Measurements from ENCODE around the gene GCA. TPM values are rescaled to one million over a fixed set of nuclear protein-coding genes. Genes with fewer than 3 reads are reported as not detected.

GCA gene
- total RNA-seq, 3 donors from 2014 or later (not counting 1 experiment from before 2014, with no cell fraction given) = 5.5 to 9.7 (median 6.6) TPM

DNA sequence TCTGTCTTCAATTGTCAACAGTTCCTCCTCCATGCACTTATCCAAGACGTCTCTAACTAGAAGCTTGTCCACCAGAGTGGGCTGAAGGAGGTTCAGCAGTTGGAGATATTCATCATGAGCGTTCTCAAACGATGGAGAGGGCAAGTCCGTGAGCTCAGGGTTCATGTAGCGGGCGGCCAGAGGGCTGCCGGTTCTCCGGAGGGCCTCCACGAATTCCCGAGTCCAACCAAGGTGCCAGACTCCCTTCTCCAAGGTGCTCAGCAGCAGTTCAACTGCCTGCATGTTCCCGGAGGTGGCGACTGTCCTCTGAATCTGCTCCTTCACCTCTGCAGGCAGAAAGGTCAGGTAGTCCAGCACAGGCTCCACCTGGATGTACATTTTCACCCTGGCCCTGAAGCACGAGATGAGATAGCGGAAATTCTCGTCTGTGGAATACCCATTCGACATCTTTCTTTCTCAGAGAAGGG, 26.0 kb upstream of the GCA start:
- TF ChIP-seq, protein P1, sequence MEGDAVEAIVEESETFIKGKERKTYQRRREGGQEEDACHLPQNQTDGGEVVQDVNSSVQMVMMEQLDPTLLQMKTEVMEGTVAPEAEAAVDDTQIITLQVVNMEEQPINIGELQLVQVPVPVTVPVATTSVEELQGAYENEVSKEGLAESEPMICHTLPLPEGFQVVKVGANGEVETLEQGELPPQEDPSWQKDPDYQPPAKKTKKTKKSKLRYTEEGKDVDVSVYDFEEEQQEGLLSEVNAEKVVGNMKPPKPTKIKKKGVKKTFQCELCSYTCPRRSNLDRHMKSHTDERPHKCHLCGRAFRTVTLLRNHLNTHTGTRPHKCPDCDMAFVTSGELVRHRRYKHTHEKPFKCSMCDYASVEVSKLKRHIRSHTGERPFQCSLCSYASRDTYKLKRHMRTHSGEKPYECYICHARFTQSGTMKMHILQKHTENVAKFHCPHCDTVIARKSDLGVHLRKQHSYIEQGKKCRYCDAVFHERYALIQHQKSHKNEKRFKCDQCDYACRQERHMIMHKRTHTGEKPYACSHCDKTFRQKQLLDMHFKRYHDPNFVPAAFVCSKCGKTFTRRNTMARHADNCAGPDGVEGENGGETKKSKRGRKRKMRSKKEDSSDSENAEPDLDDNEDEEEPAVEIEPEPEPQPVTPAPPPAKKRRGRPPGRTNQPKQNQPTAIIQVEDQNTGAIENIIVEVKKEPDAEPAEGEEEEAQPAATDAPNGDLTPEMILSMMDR (IDR thresholded peaks at IDR 0.05) = no peak
- 1% methylated on average over 15 of the region's 16 CpGs for WGBS (ENCODE audit: insufficient coverage)
- DNase-seq (peak; percentile 37 to 63), ATAC-seq (peak in 1 of 3 donors; percentile 3)
- Histone ChIP-seq H3K4me1 (ENCODE audit: control insufficient read depth, insufficient read depth, low read length) (peaks cover 15% of the 10 kb centered on the region), H3K4me3 (ENCODE audit: low read length) (peak overlapping the region; percentile 76), H3K36me3 (ENCODE audit: control insufficient read depth, insufficient read depth, low read length) (no peaks in the 10 kb centered on the region), H3K9me3 (ENCODE audit: control insufficient read depth, insufficient read depth, low read length) (no peaks in the 10 kb centered on the region), H3K27ac (ENCODE audit: low read length) (peak overlapping the region; percentile 90), H3K27me3 (ENCODE audit: control insufficient read depth, insufficient read depth, low read length) (no peaks in the 10 kb centered on the region)
- Mint-ChIP-seq H3K4me1 (peaks cover 53 to 59% of the 10 kb centered on the region in 2 donors), H3K27ac (peak overlapping the region; percentile 98 to 99), H3K27me3 (ENCODE audit: low read depth in 2 of 2) (no peaks in the 10 kb centered on the region), H3K9me3 (no peaks in the 10 kb centered on the region), H3K36me3 (peaks cover 7% of the 10 kb centered on the region), H3K4me3 (peak overlapping the region; percentile 94)
- intact Hi-C loops (cut with micrococcal nuclease) = loop anchor here (1.0 kb wide), 1 partner anchor 26 kb away; the partner anchor contains the start of gene GCA

DNA sequence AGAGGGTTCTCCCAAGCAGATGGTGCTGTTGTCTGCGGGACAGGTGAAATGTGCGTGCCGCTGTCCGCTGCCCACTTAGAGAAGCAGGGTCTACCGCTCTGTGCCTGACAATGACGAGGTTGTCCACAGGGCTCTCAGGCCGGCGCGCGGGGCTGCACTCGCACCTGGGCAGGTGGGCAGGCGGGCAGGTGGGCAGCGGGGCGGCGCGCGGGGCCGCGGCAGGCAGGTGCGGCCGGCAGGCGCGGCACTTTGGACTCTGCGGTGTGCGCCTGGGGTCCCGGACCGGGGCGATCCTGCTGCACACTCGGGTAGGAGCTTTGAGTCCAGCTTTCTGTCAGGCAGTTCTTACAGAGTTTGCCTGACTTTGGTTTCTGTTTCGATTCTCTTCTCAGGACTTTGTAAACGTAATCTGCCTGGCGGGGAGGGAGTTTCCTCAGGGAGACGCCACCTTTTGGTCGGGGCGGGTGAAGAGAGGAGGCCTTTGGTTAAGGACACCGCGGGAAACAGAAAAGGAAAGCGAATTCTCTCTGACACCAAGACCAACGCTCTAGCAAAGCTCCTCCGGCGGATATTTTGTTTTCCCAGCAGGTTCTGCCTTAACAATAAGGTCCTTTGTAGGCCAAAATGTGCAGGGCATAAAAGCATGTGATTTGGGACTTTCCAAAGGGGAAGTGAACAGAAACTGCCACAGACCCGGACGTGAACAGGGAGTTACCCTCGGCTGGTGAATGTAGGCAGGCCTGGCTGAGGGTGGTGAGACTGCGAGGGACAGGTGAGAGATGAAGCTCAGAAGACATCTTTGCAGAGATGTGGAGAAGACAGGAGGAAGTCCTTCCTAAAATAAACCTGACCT, 25.4 kb upstream of the GCA start, which contains the start of gene IFIH1:
TSS of gene IFIH1 (minus strand) at position 357 of the 853 bp plus-strand sequence. CDS start 377 bp downstream, outside the sequence.
- TF ChIP-seq, protein P1 (IDR thresholded peaks at IDR 0.05) = no peak
- 0% methylated on average over 45 of the region's 45 CpGs for WGBS (ENCODE audit: insufficient coverage)
- H3K27me3 Mint-ChIP-seq (ENCODE audit: low read depth in 2 of 2) = no peaks in the 10 kb centered on the region
- Histone ChIP-seq H3K36me3 (ENCODE audit: control insufficient read depth, insufficient read depth, low read length) (no peaks in the 10 kb centered on the region), H3K9me3 (ENCODE audit: control insufficient read depth, insufficient read depth, low read length) (no peaks in the 10 kb centered on the region), H3K27me3 (ENCODE audit: control insufficient read depth, insufficient read depth, low read length) (no peaks in the 10 kb centered on the region), H3K4me3 (ENCODE audit: low read length) (peak within 1 kb of the TSS; percentile 76), H3K27ac (ENCODE audit: low read length) (peak within 1 kb of the TSS; percentile 90), H3K4me1 (ENCODE audit: control insufficient read depth, insufficient read depth, low read length) (peaks cover 15% of the 10 kb centered on the region)
- H3K27ac Mint-ChIP-seq = peak within 1 kb of the TSS; percentile 98 to 99
- peak within 1 kb of the TSS; percentile 94 for H3K4me3 Mint-ChIP-seq
- H3K36me3 Mint-ChIP-seq = peaks cover 7% of the 10 kb centered on the region
- H3K9me3 Mint-ChIP-seq = no peaks in the 10 kb centered on the region
- peak; percentile 85 to 93 (median 89) for ATAC-seq
- intact Hi-C loops (cut with micrococcal nuclease) = loop anchor here (1.0 kb wide), 1 partner anchor 26 kb away; the partner anchor contains the start of gene GCA
- peak; percentile 71 to 93 for DNase-seq
- H3K4me1 Mint-ChIP-seq = peaks cover 52 to 58% of the 10 kb centered on the region in 2 donors

- Mint-ChIP-seq H3K4me1 (peaks cover 31 to 35% of the 10 kb centered on the region in 2 donors), H3K4me3 (no peak overlapping the region)
These were observed 22.9 kb upstream of the GCA start for GRCh38 chr2:162320864-162321517.

More at GRCh38 chr2:162320864-162321517, 22.9 kb upstream of the GCA start:
- TF ChIP-seq, protein P1 (IDR thresholded peaks at IDR 0.05) = no peak
- Histone ChIP-seq H3K4me1 (ENCODE audit: control insufficient read depth, insufficient read depth, low read length) (peaks cover 15% of the 10 kb centered on the region), H3K27ac (ENCODE audit: low read length) (no peak overlapping the region), H3K27me3 (ENCODE audit: control insufficient read depth, insufficient read depth, low read length) (no peaks in the 10 kb centered on the region), H3K4me3 (ENCODE audit: low read length) (no peak overlapping the region), H3K9me3 (ENCODE audit: control insufficient read depth, insufficient read depth, low read length) (no peaks in the 10 kb centered on the region), H3K36me3 (ENCODE audit: control insufficient read depth, insufficient read depth, low read length) (no peaks in the 10 kb centered on the region)
- Mint-ChIP-seq H3K27ac (peak overlapping the region in 1 of 2 donors; percentile 99), H3K9me3 (no peaks in the 10 kb centered on the region), H3K36me3 (peaks cover 7% of the 10 kb centered on the region), H3K27me3 (ENCODE audit: low read depth in 2 of 2) (no peaks in the 10 kb centered on the region)
- intact Hi-C loops (cut with micrococcal nuclease) = no loop called here
- no CpG with 5 or more reads among the region's 1 CpG for WGBS (ENCODE audit: insufficient coverage)
- ATAC-seq = no peak
- no peak for DNase-seq

Data from natural killer cell (primary cell).